GM23248 (cell line): ENCODE data around the gene CASP5. TPM values are rescaled to one million over a fixed set of nuclear protein-coding genes. Genes with fewer than 3 reads are reported as not detected.

Experiments
- DNase-seq: peaks from one replicate; pipeline ENCODE4 v3.0.0-alpha.2; 2015
- H2AFZ ChIP-seq: fragments of 200-600 bp; sonication (generic); 2 replicates; pipeline ENCODE4 v1.6.1; 2016; ENCODE audit warnings: antibody characterized with exemption
- H3F3A ChIP-seq: fragments of 200-600 bp; sonication (generic); 2 replicates; pipeline ENCODE4 v1.6.1; 2016; ENCODE audit warnings: mild to moderate bottlenecking, antibody characterized with exemption, mixed run types; ENCODE audit not compliant: insufficient read depth
- H3K27ac ChIP-seq: fragments of 200-600 bp; sonication (generic); 2 replicates; pipeline ENCODE4 v1.5.1; 2016; ENCODE audit warnings: mild to moderate bottlenecking
- H3K27me3 ChIP-seq: fragments of 200-600 bp; sonication (generic); replicated peaks from 2 replicates; pipeline ENCODE4 v1.6.1; 2016; ENCODE audit warnings: mild to moderate bottlenecking; ENCODE audit not compliant: insufficient read depth
- H3K36me3 ChIP-seq: fragments of 200-600 bp; sonication (generic); 2 replicates; pipeline ENCODE4 v1.6.1; 2016; ENCODE audit warnings: low read depth, mild to moderate bottlenecking
- H3K4me1 ChIP-seq: fragments of 200-600 bp; sonication (generic); 2 replicates; pipeline ENCODE4 v1.6.1; 2016; ENCODE audit warnings: mild to moderate bottlenecking; ENCODE audit not compliant: insufficient read depth
- H3K4me2 ChIP-seq: fragments of 200-600 bp; sonication (generic); one replicate; pipeline ENCODE4 v1.6.1; 2016; ENCODE audit warnings: mild to moderate bottlenecking; ENCODE audit not compliant: unreplicated experiment
- H3K4me3 ChIP-seq: fragments of 200-600 bp; sonication (generic); 2 replicates; pipeline ENCODE4 v1.5.1; 2016; ENCODE audit warnings: mild to moderate bottlenecking
- H3K79me2 ChIP-seq: fragments of 200-600 bp; sonication (generic); 2 replicates; pipeline ENCODE4 v1.6.1; 2016; ENCODE audit warnings: mild to moderate bottlenecking; ENCODE audit not compliant: insufficient read depth
- H3K9ac ChIP-seq: fragments of 200-600 bp; sonication (generic); 2 replicates; pipeline ENCODE4 v1.6.1; 2016; ENCODE audit warnings: mild to moderate bottlenecking
- H3K9me2 ChIP-seq: fragments of 200-600 bp; sonication (generic); 2 replicates; pipeline ENCODE4 v1.6.1; 2016; ENCODE audit warnings: mixed run types, mild to moderate bottlenecking, moderate library complexity; ENCODE audit not compliant: insufficient read depth
- H3K9me3 ChIP-seq: fragments of 200-600 bp; sonication (generic); one replicate; pipeline ENCODE4 v1.6.1; 2017; ENCODE audit warnings: low read depth
- H4K20me1 ChIP-seq: fragments of 200-600 bp; sonication (generic); 2 replicates; pipeline ENCODE4 v1.6.0; 2016; ENCODE audit not compliant: insufficient read depth
- EZH2 ChIP-seq: fragments of 200-600 bp; sonication (generic); IDR thresholded peaks from 2 replicates; pipeline ENCODE4 v1.6.1; 2018; ENCODE audit warnings: antibody characterized with exemption, mild to moderate bottlenecking; ENCODE audit not compliant: insufficient read depth, poor library complexity, severe bottlenecking
- EZH2phosphoT487 ChIP-seq: fragments of 200-600 bp; sonication (generic); IDR thresholded peaks from 2 replicates; pipeline ENCODE4 v1.6.1; 2018; ENCODE audit warnings: antibody characterized with exemption, moderate library complexity, mild to moderate bottlenecking, low read depth; ENCODE audit not compliant: insufficient read depth
- WGBS, 2 experiments: methylation state at CpG; one replicate each; pipeline ENCODE4 v1.1.6; 2015 to 2017; ENCODE audit warnings: low lambda C conversion rate in 2 of 2, low coverage in 1 of 2; ENCODE audit errors: missing lambda C conversion rate in 2 of 2; 5-methylcytosine and 5-hydroxymethylcytosine counted together
- in situ Hi-C: fragments of 300-500 bp; cut with MboI; formaldehyde crosslinking; loops from 2 replicates; pipeline ENCODE4 v1.15.0; 2020
- polyA plus RNA-seq: library from polyadenylated mRNA; unstranded; fragments of >200 nt; fragmentation: Nextera tagmentation; extraction: Ambion mirVana; gene quantifications from 2 replicates; pipeline ENCODE4 v1.2.1, GENCODE V29; 2016
- total RNA-seq: library from RNA; depleted of rRNA; stranded (reverse); fragments of >200 nt; shearing (Covaris generic); gene quantifications from 2 replicates; pipeline ENCODE4 v1.2.3, GENCODE V29; 2014

The CASP5 gene
- total and polyA plus RNA-seq, 2 experiments from 2014 or later: not detected

DNA sequence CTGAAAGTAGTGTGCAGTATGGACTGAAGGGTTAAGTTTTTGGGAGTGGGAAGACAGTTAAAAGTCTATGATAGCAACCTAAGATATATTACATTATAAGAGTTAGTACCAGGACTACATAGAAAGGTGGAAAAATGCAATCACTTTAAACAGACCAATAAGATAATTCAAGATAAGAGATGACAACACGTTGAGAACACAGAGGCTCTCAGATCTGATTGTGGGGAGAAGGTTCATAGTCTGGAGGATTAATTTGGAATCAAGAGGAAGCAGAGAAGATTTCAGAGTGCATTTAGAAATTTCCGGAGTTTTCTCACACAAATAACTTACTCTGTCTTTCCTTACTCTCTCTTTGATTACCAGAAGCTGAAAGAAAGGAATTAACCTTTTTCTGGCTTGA lies 441 bp downstream of the CASP5 start:
- H3K36me3 ChIP-seq: no peaks in the 10 kb centered on the region
- DNase-seq: no peak
- H3F3A ChIP-seq: no peaks in the 10 kb centered on the region
- TF ChIP-seq EZH2 (no peak), EZH2phosphoT487 (no peak)
- no peaks in the 10 kb centered on the region for H4K20me1 ChIP-seq
- H3K4me2 ChIP-seq: no peak overlapping the region
- no peaks in the 10 kb centered on the region for H3K9me3 ChIP-seq
- H3K27me3 ChIP-seq: no peaks in the 10 kb centered on the region
- in situ Hi-C loops: no loop called here
- H3K9me2 ChIP-seq: no peaks in the 10 kb centered on the region
- no peak overlapping the region for H3K9ac ChIP-seq
- no peak overlapping the region for H3K27ac ChIP-seq
- H2AFZ ChIP-seq: no peak overlapping the region
- H3K4me1 ChIP-seq: no peaks in the 10 kb centered on the region
- no peak overlapping the region for H3K4me3 ChIP-seq
- H3K79me2 ChIP-seq: no peaks in the 10 kb centered on the region
- 55 to 57% methylated on average over 2 of the region's 2 CpGs for WGBS, 2 experiments

DNA sequence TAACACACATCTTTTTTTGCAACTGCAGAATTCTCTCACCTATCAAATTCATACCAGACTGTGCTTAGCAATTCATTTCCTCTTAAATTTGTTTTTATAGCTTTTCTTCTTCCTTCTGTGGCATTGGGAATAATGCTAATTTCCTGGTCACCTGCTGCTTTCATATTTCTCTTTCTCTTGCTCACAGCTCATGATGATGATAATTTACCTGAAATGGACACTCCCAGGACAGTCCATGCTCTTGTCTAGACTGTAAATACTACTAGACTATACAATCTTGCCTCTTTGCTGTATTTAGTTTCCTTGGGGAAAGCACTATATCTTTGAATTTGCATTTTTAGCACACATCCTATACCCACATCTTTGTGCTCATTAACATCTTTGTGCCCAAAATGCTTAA lies 15.5 kb downstream of the CASP5 start:
- Histone ChIP-seq H3K4me3 (no peak overlapping the region), H3K36me3 (no peaks in the 10 kb centered on the region), H3K79me2 (no peaks in the 10 kb centered on the region), H3K27me3 (no peaks in the 10 kb centered on the region), H2AFZ (no peak overlapping the region), H4K20me1 (no peaks in the 10 kb centered on the region), H3K27ac (no peak overlapping the region), H3K9me3 (no peaks in the 10 kb centered on the region), H3K4me2 (no peak overlapping the region), H3F3A (no peaks in the 10 kb centered on the region), H3K4me1 (0 out of 2 replicates have a peak, but pooled peaks cover 9% of the 10 kb centered on the region), H3K9me2 (no peaks in the 10 kb centered on the region), H3K9ac (no peak overlapping the region)
- no peak for TF ChIP-seq EZH2
- no peak for TF ChIP-seq EZH2phosphoT487
- no peak for DNase-seq
- in situ Hi-C loops: no loop called here

DNA sequence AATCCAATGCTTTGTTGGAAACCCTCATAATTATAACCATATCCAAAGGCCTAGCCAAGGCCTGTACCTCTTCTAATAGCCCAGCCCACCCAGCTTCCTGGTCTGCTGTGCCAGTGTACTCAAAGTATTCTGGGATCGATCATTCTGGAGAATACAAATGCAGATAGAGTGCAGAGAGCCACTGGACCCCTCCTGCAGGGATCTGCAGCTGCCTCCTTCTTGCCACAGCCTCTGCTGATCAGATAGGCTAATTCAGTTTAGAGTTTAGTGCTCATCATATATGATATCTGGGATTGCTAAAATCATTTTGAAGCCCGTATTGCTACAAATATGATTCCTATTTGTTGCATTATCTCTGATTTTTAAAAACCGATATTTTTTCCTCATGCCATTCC lies 17.5 kb downstream of the CASP5 start:
- in situ Hi-C loops: no loop called here
- Histone ChIP-seq H3K79me2 (no peaks in the 10 kb centered on the region), H3K27ac (no peak overlapping the region), H3K36me3 (no peaks in the 10 kb centered on the region), H3K4me1 (0 out of 2 replicates have a peak, but pooled peaks cover 9% of the 10 kb centered on the region), H4K20me1 (no peaks in the 10 kb centered on the region), H3K9me3 (no peaks in the 10 kb centered on the region), H3K4me3 (no peak overlapping the region), H2AFZ (no peak overlapping the region), H3K4me2 (no peak overlapping the region), H3K27me3 (no peaks in the 10 kb centered on the region), H3K9me2 (no peaks in the 10 kb centered on the region), H3F3A (no peaks in the 10 kb centered on the region), H3K9ac (no peak overlapping the region)
- TF ChIP-seq EZH2phosphoT487 (no peak), EZH2 (no peak)
- DNase-seq: no peak
- 66 to 73% methylated on average over 3 of the region's 3 CpGs for WGBS, 2 experiments

DNA sequence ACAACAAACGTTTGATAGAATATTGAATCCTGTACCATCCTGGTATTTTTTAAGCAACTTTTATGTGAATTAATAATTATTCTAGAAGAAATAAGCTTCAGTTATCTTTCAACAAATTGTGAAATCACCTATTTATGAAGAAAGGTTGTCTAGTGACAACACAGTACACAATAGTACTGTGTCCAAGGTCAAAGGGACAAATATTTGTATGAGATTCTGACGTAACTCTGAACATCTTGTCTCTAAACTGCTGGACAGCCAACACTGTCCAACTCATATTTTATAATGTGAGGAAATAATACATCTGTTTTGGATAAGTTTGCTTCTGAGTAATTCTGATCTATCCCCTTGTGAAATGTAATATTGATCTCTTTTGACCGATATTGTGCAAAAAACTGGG lies 18.9 kb downstream of the CASP5 start:
- Histone ChIP-seq H3K79me2 (no peaks in the 10 kb centered on the region), H3K36me3 (no peaks in the 10 kb centered on the region), H3K27me3 (no peaks in the 10 kb centered on the region), H3F3A (0 out of 2 replicates have a peak, but pooled peaks cover 4% of the 10 kb centered on the region), H4K20me1 (no peaks in the 10 kb centered on the region), H3K4me1 (0 out of 2 replicates have a peak, but pooled peaks cover 9% of the 10 kb centered on the region), H3K4me3 (no peak overlapping the region), H3K27ac (no peak overlapping the region), H3K9ac (no peak overlapping the region), H3K4me2 (no peak overlapping the region), H3K9me3 (no peaks in the 10 kb centered on the region), H3K9me2 (no peaks in the 10 kb centered on the region), H2AFZ (no peak overlapping the region)
- 43% methylated on average over 3 of the region's 3 CpGs for WGBS, 2 experiments
- in situ Hi-C loops: no loop called here
- peak; percentile 18 for DNase-seq
- no peak for TF ChIP-seq EZH2
- no peak for TF ChIP-seq EZH2phosphoT487

DNA sequence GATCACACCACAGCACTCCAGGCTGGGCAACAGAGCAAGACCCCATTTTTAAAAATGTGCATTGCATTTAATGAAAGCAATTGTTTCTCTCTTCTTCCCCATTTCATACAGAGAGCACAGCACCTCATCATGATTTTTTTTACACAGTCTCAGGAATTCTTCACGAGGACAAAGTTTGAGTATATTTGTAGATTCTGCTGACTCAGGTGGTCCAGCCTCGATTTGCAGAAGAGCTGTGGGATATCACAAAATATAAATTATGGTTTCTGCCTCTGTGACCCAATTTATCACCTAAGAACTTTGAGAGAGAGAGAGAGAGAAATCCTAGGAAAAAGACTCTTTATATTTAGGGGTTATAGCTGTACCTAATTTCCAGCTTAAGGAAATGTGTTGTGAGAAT lies 19.8 kb downstream of the CASP5 start:
- Histone ChIP-seq H3K27me3 (no peaks in the 10 kb centered on the region), H3F3A (0 out of 2 replicates have a peak, but pooled peaks cover 4% of the 10 kb centered on the region), H3K9me3 (no peaks in the 10 kb centered on the region), H3K4me1 (0 out of 2 replicates have a peak, but pooled peaks cover 9% of the 10 kb centered on the region), H3K9ac (no peak overlapping the region), H3K36me3 (no peaks in the 10 kb centered on the region), H4K20me1 (no peaks in the 10 kb centered on the region), H2AFZ (no peak overlapping the region), H3K27ac (no peak overlapping the region), H3K4me3 (no peak overlapping the region), H3K9me2 (no peaks in the 10 kb centered on the region), H3K4me2 (no peak overlapping the region), H3K79me2 (no peaks in the 10 kb centered on the region)
- WGBS, 2 experiments: 54% methylated on average over 2 of the region's 2 CpGs
- TF ChIP-seq EZH2: no peak
- no peak for TF ChIP-seq EZH2phosphoT487
- DNase-seq: no peak
- in situ Hi-C loops: no loop called here
